Peyer's patch (tissue), 4 donors: Measurements from ENCODE around the gene SOX30.

Source experiments
- CTCF ChIP-seq, 6 experiments: fragments of 450-650 bp in 4 of 6; fragments of 200-600 bp in 2 of 6; sonication (generic) in 1 of 6; IDR thresholded peaks; one replicate each; pipeline ENCODE4 v1.5.1; 2017 to 2019; ENCODE audit warnings: antibody characterized with exemption in 6 of 6, mild to moderate bottlenecking in 3 of 6, moderate library complexity in 1 of 6
- POLR2A ChIP-seq, 2 donors: fragments of 450-650 bp; IDR thresholded peaks; one replicate each; pipeline ENCODE4 v1.5.1; 2017; ENCODE audit warnings: antibody characterized with exemption in 2 of 2, mild to moderate bottlenecking in 2 of 2, moderate library complexity in 2 of 2

GRCh38 chr5:157624144-157624543 lies 28.1 kb downstream of the SOX30 start:
- TF ChIP-seq CTCF (IDR thresholded peaks at IDR 0.05), result no peak
- TF ChIP-seq POLR2A (IDR thresholded peaks at IDR 0.05), result no peak
